Neural cell (in vitro differentiated cells): ENCODE data around the gene DCX.

ENCODE experiments used
- EP300 ChIP-seq: fragments of 450-650 bp; conservative IDR thresholded peaks from 2 replicates; pipeline ENCODE4 v1.6.1; 2014; ENCODE audit warnings: antibody characterized with exemption, mild to moderate bottlenecking, moderate library complexity; ENCODE audit not compliant: poor library complexity, severe bottlenecking
- EZH2 ChIP-seq: fragments of 200-600, 300-800 bp; shearing (Covaris generic), sonication (generic); IDR thresholded peaks from 2 replicates; pipeline ENCODE4 v1.6.1; 2014; ENCODE audit warnings: antibody characterized with exemption, low read length, borderline replicate concordance, mild to moderate bottlenecking; ENCODE audit not compliant: insufficient read depth, poor library complexity, severe bottlenecking
- POLR2AphosphoS5 ChIP-seq: IDR thresholded peaks from 2 replicates; pipeline ENCODE4 v1.6.1; 2012
- TF ChIP-seq, protein P1 (sequence below): fragments of 450-650 bp; IDR thresholded peaks from 2 replicates; pipeline ENCODE4 v1.5.1; 2014; ENCODE audit warnings: antibody characterized with exemption, mild to moderate bottlenecking, moderate library complexity; ENCODE audit not compliant: poor library complexity, severe bottlenecking
- TF ChIP-seq, protein P2 (sequence below): IDR thresholded peaks from 2 replicates; pipeline ENCODE4 v1.6.1; 2012; ENCODE audit warnings: borderline replicate concordance

DNA sequence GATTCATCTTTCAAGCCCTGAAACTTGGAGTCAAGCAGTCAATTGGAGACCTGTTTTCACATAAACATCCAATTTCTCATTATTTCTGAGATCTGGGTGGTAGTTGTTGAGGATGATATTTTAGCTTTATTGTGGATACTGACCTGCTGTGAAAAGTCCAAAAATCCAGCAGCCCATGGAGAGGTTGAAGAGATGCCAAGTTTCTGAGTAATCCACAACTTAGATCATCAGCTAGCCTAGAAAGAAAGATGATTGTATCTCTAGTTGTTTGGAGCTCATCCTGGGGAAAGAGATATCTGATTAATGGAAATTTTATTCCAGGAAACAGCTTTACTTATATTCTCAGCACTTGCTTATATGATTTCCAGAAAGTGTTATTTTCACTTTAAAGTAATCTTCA lies 48.6 kb upstream of the DCX start:
- TF ChIP-seq, protein P1, sequence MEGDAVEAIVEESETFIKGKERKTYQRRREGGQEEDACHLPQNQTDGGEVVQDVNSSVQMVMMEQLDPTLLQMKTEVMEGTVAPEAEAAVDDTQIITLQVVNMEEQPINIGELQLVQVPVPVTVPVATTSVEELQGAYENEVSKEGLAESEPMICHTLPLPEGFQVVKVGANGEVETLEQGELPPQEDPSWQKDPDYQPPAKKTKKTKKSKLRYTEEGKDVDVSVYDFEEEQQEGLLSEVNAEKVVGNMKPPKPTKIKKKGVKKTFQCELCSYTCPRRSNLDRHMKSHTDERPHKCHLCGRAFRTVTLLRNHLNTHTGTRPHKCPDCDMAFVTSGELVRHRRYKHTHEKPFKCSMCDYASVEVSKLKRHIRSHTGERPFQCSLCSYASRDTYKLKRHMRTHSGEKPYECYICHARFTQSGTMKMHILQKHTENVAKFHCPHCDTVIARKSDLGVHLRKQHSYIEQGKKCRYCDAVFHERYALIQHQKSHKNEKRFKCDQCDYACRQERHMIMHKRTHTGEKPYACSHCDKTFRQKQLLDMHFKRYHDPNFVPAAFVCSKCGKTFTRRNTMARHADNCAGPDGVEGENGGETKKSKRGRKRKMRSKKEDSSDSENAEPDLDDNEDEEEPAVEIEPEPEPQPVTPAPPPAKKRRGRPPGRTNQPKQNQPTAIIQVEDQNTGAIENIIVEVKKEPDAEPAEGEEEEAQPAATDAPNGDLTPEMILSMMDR = no peak
- TF ChIP-seq EZH2 (no peak), POLR2AphosphoS5 (no peak), EP300 (no peak)
- TF ChIP-seq, protein P2, sequence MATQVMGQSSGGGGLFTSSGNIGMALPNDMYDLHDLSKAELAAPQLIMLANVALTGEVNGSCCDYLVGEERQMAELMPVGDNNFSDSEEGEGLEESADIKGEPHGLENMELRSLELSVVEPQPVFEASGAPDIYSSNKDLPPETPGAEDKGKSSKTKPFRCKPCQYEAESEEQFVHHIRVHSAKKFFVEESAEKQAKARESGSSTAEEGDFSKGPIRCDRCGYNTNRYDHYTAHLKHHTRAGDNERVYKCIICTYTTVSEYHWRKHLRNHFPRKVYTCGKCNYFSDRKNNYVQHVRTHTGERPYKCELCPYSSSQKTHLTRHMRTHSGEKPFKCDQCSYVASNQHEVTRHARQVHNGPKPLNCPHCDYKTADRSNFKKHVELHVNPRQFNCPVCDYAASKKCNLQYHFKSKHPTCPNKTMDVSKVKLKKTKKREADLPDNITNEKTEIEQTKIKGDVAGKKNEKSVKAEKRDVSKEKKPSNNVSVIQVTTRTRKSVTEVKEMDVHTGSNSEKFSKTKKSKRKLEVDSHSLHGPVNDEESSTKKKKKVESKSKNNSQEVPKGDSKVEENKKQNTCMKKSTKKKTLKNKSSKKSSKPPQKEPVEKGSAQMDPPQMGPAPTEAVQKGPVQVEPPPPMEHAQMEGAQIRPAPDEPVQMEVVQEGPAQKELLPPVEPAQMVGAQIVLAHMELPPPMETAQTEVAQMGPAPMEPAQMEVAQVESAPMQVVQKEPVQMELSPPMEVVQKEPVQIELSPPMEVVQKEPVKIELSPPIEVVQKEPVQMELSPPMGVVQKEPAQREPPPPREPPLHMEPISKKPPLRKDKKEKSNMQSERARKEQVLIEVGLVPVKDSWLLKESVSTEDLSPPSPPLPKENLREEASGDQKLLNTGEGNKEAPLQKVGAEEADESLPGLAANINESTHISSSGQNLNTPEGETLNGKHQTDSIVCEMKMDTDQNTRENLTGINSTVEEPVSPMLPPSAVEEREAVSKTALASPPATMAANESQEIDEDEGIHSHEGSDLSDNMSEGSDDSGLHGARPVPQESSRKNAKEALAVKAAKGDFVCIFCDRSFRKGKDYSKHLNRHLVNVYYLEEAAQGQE = no peak
